Glutamatergic neuron (in vitro differentiated cells): ENCODE data around the gene SIKE1. TPM values are rescaled to one million over a fixed set of nuclear protein-coding genes. Genes with fewer than 3 reads are reported as not detected.
"Not testable (repeated sequence)": the region's sequence is repeated elsewhere in the genome, so short reads cannot be mapped to it uniquely, and the experiment has no call there.

Experiments
- DNase-seq: peaks from one replicate; pipeline ENCODE4 v3.0.0; 2022
- H3K27ac Mint-ChIP-seq: one replicate; pipeline ENCODE4 v1.8.0; 2020; ENCODE audit warnings: mild to moderate bottlenecking, mixed read lengths, inconsistent platforms; ENCODE audit not compliant: unreplicated experiment
- H3K27me3 Mint-ChIP-seq: one replicate; pipeline ENCODE4 v1.8.0; 2020; ENCODE audit warnings: mild to moderate bottlenecking, moderate library complexity, mixed read lengths, inconsistent platforms; ENCODE audit not compliant: unreplicated experiment
- H3K36me3 Mint-ChIP-seq: one replicate; pipeline ENCODE4 v1.8.0; 2020; ENCODE audit warnings: mild to moderate bottlenecking, mixed read lengths, inconsistent platforms; ENCODE audit not compliant: unreplicated experiment
- H3K4me1 Mint-ChIP-seq: one replicate; pipeline ENCODE4 v1.8.0; 2020; ENCODE audit warnings: mild to moderate bottlenecking, low read depth, mixed read lengths, inconsistent platforms; ENCODE audit not compliant: unreplicated experiment
- H3K4me3 Mint-ChIP-seq: one replicate; pipeline ENCODE4 v1.8.0; 2020; ENCODE audit warnings: mild to moderate bottlenecking, mixed read lengths, inconsistent platforms; ENCODE audit not compliant: unreplicated experiment
- H3K9me3 Mint-ChIP-seq: one replicate; pipeline ENCODE4 v1.8.0; 2020; ENCODE audit warnings: mild to moderate bottlenecking, moderate library complexity, mixed read lengths, inconsistent platforms; ENCODE audit not compliant: unreplicated experiment
- CTCF ChIP-seq: fragments of 200-600 bp; sonication (generic); IDR thresholded peaks from one replicate; pipeline ENCODE4 v1.5.0; 2021; ENCODE audit not compliant: partially characterized antibody, unreplicated experiment
- total RNA-seq: library from RNA; stranded (reverse); fragmentation: NEBNext Ultra II Directional; extraction: Animal tissue kit (Norgen Biotek cat#: 25700); gene quantifications from one replicate; pipeline ENCODE4 v1.2.1, GENCODE V29; 2021; ENCODE audit not compliant: unreplicated experiment

The SIKE1 gene
- total RNA-seq, 1 donor from 2014 or later = 60.7 TPM

- Mint-ChIP-seq H3K4me3 (no peak overlapping the region), H3K27ac (no peak overlapping the region), H3K4me1 (no peaks in the 10 kb centered on the region), H3K36me3 (no peaks in the 10 kb centered on the region), H3K27me3 (no peaks in the 10 kb centered on the region), H3K9me3 (peaks cover 5% of the 10 kb centered on the region)
- DNase-seq = no peak
- no peak for TF ChIP-seq CTCF
These were observed 39.4 kb upstream of the SIKE1 start for GRCh38 chr1:114819869-114820268.

GRCh38 chr1:114804449-114804848, 24.0 kb upstream of the SIKE1 start:
- not testable (repeated sequence) for H3K36me3 Mint-ChIP-seq, DNase-seq, H3K9me3 Mint-ChIP-seq, H3K4me3 Mint-ChIP-seq, H3K4me1 Mint-ChIP-seq, H3K27me3 Mint-ChIP-seq, H3K27ac Mint-ChIP-seq

- H3K36me3 Mint-ChIP-seq = peaks cover 5% of the 10 kb centered on the region
- peaks cover 3% of the 10 kb centered on the region for H3K9me3 Mint-ChIP-seq
- TF ChIP-seq CTCF = no peak
- peak overlapping the region; percentile 22 for H3K27ac Mint-ChIP-seq
- DNase-seq = no peak
- H3K27me3 Mint-ChIP-seq = peaks cover 2% of the 10 kb centered on the region
- peaks cover 1% of the 10 kb centered on the region for H3K4me1 Mint-ChIP-seq
- H3K4me3 Mint-ChIP-seq = no peak overlapping the region
These were observed 22.5 kb upstream of the SIKE1 start for GRCh38 chr1:114803001-114803400.

- no peak for TF ChIP-seq CTCF
- no peaks in the 10 kb centered on the region for H3K4me1 Mint-ChIP-seq
- DNase-seq = no peak
- peaks cover 2% of the 10 kb centered on the region for H3K27me3 Mint-ChIP-seq
- H3K27ac Mint-ChIP-seq = no peak overlapping the region
- H3K36me3 Mint-ChIP-seq = no peaks in the 10 kb centered on the region
- H3K9me3 Mint-ChIP-seq = peaks cover 6% of the 10 kb centered on the region
- H3K4me3 Mint-ChIP-seq = no peak overlapping the region
These were observed 13.6 kb upstream of the SIKE1 start for GRCh38 chr1:114794038-114794437.

- H3K36me3 Mint-ChIP-seq, H3K27me3 Mint-ChIP-seq, H3K4me1 Mint-ChIP-seq, H3K4me3 Mint-ChIP-seq, DNase-seq, H3K9me3 Mint-ChIP-seq, H3K27ac Mint-ChIP-seq: not testable (repeated sequence)
These were observed 10.1 kb upstream of the SIKE1 start for GRCh38 chr1:114790581-114790980.

GRCh38 chr1:114786440-114786839, 6.0 kb upstream of the SIKE1 start:
- not testable (repeated sequence) for H3K4me3 Mint-ChIP-seq, DNase-seq, H3K4me1 Mint-ChIP-seq, H3K27ac Mint-ChIP-seq, H3K36me3 Mint-ChIP-seq, H3K27me3 Mint-ChIP-seq, H3K9me3 Mint-ChIP-seq

DNA sequence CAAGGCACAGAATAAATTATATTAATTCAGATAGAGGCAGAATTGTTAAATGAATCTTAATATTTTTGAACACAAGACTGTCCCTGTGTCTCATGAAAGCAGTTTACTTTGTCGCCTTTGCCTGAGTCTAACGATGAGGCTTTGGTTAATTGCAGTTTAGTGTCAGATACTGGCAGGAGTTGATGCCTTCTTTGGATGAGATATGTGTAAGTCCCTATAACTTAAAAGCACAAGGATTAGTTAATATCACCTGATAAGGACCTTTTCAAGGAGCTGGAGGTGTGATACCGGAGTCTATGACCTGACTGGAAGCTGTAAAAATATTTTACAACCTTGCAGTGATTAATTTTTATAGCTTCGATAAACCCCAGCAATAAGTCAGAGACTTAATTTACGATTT, 2.0 kb upstream of the SIKE1 start:
- Mint-ChIP-seq H3K4me1 (peaks cover 8% of the 10 kb centered on the region), H3K36me3 (no peaks in the 10 kb centered on the region), H3K27ac (no peak overlapping the region), H3K9me3 (peaks cover 4% of the 10 kb centered on the region), H3K27me3 (peaks cover 3% of the 10 kb centered on the region), H3K4me3 (no peak overlapping the region)
- DNase-seq = no peak
- no peak for TF ChIP-seq CTCF
